Fibroblast of upper back skin (primary cell): ENCODE results near the gene RAB11FIP5.
"Not testable (repeated sequence)": the region's sequence is repeated elsewhere in the genome, so short reads cannot be mapped to it uniquely, and the experiment has no call there.

ENCODE experiments used
- DNase-seq: peaks from one replicate; pipeline ENCODE4 v3.0.0-alpha.2; 2013

The RAB11FIP5 gene

GRCh38 chr2:73109431-73110167 lies 3.1 kb downstream of the RAB11FIP5 start:
- DNase-seq: no peak

- DNase-seq: no peak
These were observed 5.4 kb downstream of the RAB11FIP5 start for GRCh38 chr2:73107211-73107926.

- DNase-seq: no peak
These were observed 6.0 kb downstream of the RAB11FIP5 start for GRCh38 chr2:73106791-73107190.

GRCh38 chr2:73105511-73105971 lies 7.2 kb downstream of the RAB11FIP5 start:
- DNase-seq: no peak

- DNase-seq: no peak
These were observed 7.8 kb downstream of the RAB11FIP5 start for GRCh38 chr2:73104933-73105332.

- no peak for DNase-seq
These were observed 9.7 kb downstream of the RAB11FIP5 start for GRCh38 chr2:73103018-73103542.

GRCh38 chr2:73101626-73102256 lies 11.0 kb downstream of the RAB11FIP5 start:
- peak; percentile 65 for DNase-seq

- no peak for DNase-seq
These were observed 11.8 kb downstream of the RAB11FIP5 start for GRCh38 chr2:73100956-73101355.

GRCh38 chr2:73099486-73099885 lies 13.3 kb downstream of the RAB11FIP5 start:
- no peak for DNase-seq

- no peak for DNase-seq
These were observed 16.8 kb downstream of the RAB11FIP5 start for GRCh38 chr2:73095910-73096309.

GRCh38 chr2:73093601-73094218 lies 19.0 kb downstream of the RAB11FIP5 start:
- DNase-seq: not testable (repeated sequence)

- DNase-seq: no peak
These were observed 20.5 kb downstream of the RAB11FIP5 start for GRCh38 chr2:73092146-73092783.

GRCh38 chr2:73091696-73092095 lies 21.1 kb downstream of the RAB11FIP5 start:
- no peak for DNase-seq

- DNase-seq: peak; percentile 84
These were observed 21.6 kb downstream of the RAB11FIP5 start for GRCh38 chr2:73091164-73091563.

GRCh38 chr2:73089270-73090030 lies 23.3 kb downstream of the RAB11FIP5 start:
- peak; percentile 100 for DNase-seq

GRCh38 chr2:73088703-73089102 lies 24.0 kb downstream of the RAB11FIP5 start:
- DNase-seq: no peak

- DNase-seq: no peak
These were observed 24.5 kb downstream of the RAB11FIP5 start for GRCh38 chr2:73088211-73088610.

GRCh38 chr2:73087311-73087710 lies 25.4 kb downstream of the RAB11FIP5 start:
- no peak for DNase-seq

- peak; percentile 70 for DNase-seq
These were observed 27.1 kb downstream of the RAB11FIP5 start for GRCh38 chr2:73085691-73086090.

- DNase-seq: no peak
These were observed 27.8 kb downstream of the RAB11FIP5 start for GRCh38 chr2:73084971-73085370.

GRCh38 chr2:73083886-73084800 lies 28.6 kb downstream of the RAB11FIP5 start:
- DNase-seq: no peak
